ENCODE results near the gene RAB6B. TPM values are rescaled to one million over a fixed set of nuclear protein-coding genes. Genes with fewer than 3 reads are reported as not detected.

RAB6B gene
- total RNA-seq, 1 experiment from 2014 or later, result 18.0 TPM

DNA sequence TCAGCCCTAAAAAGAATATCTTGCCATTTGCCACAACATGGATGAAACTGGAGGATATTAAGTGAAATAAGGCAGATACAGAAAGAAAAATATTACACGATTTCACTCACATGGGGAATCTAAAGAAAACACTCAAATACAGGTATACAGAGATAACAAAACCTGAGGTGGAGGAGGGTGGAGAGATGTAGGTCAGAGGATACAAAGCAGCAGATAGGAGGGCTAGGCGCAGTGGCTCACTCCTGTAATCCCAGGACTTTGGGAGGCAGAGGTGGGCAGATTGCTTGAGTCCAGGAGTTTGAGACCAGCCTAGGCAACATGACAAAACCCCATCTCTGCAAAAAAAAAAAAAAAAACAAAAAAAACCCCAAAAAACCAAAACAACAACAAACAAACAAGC lies 113.2 kb downstream of the RAB6B start:
- H3K36me3 Mint-ChIP-seq, result peaks cover 4% of the 10 kb centered on the region
- DNase-seq (ENCODE audit: low spot score) (no peak), ATAC-seq (no peak)
- ChIA-PET CTCF (no interaction called here), POLR2A (no interaction called here)
- H3K4me3 Mint-ChIP-seq, result no peak overlapping the region
- TF ChIP-seq, protein P1, sequence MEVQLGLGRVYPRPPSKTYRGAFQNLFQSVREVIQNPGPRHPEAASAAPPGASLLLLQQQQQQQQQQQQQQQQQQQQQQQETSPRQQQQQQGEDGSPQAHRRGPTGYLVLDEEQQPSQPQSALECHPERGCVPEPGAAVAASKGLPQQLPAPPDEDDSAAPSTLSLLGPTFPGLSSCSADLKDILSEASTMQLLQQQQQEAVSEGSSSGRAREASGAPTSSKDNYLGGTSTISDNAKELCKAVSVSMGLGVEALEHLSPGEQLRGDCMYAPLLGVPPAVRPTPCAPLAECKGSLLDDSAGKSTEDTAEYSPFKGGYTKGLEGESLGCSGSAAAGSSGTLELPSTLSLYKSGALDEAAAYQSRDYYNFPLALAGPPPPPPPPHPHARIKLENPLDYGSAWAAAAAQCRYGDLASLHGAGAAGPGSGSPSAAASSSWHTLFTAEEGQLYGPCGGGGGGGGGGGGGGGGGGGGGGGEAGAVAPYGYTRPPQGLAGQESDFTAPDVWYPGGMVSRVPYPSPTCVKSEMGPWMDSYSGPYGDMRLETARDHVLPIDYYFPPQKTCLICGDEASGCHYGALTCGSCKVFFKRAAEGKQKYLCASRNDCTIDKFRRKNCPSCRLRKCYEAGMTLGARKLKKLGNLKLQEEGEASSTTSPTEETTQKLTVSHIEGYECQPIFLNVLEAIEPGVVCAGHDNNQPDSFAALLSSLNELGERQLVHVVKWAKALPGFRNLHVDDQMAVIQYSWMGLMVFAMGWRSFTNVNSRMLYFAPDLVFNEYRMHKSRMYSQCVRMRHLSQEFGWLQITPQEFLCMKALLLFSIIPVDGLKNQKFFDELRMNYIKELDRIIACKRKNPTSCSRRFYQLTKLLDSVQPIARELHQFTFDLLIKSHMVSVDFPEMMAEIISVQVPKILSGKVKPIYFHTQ (CRISPR knock-in tag; IDR thresholded peaks at IDR 0.05), result no peak
- TF ChIP-seq NR3C1 (CRISPR knock-in tag; conservative IDR thresholded peaks at IDR 0.05; ENCODE audit: low read depth) (no peak), CREM (CRISPR knock-in tag; IDR thresholded peaks at IDR 0.05) (no peak), ZNF219 (CRISPR knock-in tag; IDR thresholded peaks at IDR 0.05; ENCODE audit: borderline replicate concordance) (no peak), SOX15 (CRISPR knock-in tag; IDR thresholded peaks at IDR 0.05) (no peak), NR2C2 (CRISPR knock-in tag; IDR thresholded peaks at IDR 0.05) (no peak), JUN (CRISPR knock-in tag; IDR thresholded peaks at IDR 0.05) (no peak), FOXK1 (CRISPR knock-in tag; IDR thresholded peaks at IDR 0.05) (no peak), CREB1 (CRISPR knock-in tag; IDR thresholded peaks at IDR 0.05) (no peak), ATF1 (CRISPR knock-in tag; IDR thresholded peaks at IDR 0.05) (no peak), SP1 (CRISPR knock-in tag; conservative IDR thresholded peaks at IDR 0.05) (no peak), NFE2L1 (CRISPR knock-in tag; IDR thresholded peaks at IDR 0.05) (no peak), IRF2 (CRISPR knock-in tag; IDR thresholded peaks at IDR 0.05; ENCODE audit: borderline replicate concordance, low read depth) (no peak), HMGA2 (CRISPR knock-in tag; IDR thresholded peaks at IDR 0.05) (no peak), RORB (CRISPR knock-in tag; IDR thresholded peaks at IDR 0.05) (no peak), TCF7 (CRISPR knock-in tag; IDR thresholded peaks at IDR 0.05; ENCODE audit: low read depth) (no peak)
- TF ChIP-seq, protein P2, sequence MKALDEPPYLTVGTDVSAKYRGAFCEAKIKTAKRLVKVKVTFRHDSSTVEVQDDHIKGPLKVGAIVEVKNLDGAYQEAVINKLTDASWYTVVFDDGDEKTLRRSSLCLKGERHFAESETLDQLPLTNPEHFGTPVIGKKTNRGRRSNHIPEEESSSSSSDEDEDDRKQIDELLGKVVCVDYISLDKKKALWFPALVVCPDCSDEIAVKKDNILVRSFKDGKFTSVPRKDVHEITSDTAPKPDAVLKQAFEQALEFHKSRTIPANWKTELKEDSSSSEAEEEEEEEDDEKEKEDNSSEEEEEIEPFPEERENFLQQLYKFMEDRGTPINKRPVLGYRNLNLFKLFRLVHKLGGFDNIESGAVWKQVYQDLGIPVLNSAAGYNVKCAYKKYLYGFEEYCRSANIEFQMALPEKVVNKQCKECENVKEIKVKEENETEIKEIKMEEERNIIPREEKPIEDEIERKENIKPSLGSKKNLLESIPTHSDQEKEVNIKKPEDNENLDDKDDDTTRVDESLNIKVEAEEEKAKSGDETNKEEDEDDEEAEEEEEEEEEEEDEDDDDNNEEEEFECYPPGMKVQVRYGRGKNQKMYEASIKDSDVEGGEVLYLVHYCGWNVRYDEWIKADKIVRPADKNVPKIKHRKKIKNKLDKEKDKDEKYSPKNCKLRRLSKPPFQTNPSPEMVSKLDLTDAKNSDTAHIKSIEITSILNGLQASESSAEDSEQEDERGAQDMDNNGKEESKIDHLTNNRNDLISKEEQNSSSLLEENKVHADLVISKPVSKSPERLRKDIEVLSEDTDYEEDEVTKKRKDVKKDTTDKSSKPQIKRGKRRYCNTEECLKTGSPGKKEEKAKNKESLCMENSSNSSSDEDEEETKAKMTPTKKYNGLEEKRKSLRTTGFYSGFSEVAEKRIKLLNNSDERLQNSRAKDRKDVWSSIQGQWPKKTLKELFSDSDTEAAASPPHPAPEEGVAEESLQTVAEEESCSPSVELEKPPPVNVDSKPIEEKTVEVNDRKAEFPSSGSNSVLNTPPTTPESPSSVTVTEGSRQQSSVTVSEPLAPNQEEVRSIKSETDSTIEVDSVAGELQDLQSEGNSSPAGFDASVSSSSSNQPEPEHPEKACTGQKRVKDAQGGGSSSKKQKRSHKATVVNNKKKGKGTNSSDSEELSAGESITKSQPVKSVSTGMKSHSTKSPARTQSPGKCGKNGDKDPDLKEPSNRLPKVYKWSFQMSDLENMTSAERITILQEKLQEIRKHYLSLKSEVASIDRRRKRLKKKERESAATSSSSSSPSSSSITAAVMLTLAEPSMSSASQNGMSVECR (CRISPR knock-in tag; IDR thresholded peaks at IDR 0.05; ENCODE audit: borderline replicate concordance), result no peak
- TF ChIP-seq, protein P3, sequence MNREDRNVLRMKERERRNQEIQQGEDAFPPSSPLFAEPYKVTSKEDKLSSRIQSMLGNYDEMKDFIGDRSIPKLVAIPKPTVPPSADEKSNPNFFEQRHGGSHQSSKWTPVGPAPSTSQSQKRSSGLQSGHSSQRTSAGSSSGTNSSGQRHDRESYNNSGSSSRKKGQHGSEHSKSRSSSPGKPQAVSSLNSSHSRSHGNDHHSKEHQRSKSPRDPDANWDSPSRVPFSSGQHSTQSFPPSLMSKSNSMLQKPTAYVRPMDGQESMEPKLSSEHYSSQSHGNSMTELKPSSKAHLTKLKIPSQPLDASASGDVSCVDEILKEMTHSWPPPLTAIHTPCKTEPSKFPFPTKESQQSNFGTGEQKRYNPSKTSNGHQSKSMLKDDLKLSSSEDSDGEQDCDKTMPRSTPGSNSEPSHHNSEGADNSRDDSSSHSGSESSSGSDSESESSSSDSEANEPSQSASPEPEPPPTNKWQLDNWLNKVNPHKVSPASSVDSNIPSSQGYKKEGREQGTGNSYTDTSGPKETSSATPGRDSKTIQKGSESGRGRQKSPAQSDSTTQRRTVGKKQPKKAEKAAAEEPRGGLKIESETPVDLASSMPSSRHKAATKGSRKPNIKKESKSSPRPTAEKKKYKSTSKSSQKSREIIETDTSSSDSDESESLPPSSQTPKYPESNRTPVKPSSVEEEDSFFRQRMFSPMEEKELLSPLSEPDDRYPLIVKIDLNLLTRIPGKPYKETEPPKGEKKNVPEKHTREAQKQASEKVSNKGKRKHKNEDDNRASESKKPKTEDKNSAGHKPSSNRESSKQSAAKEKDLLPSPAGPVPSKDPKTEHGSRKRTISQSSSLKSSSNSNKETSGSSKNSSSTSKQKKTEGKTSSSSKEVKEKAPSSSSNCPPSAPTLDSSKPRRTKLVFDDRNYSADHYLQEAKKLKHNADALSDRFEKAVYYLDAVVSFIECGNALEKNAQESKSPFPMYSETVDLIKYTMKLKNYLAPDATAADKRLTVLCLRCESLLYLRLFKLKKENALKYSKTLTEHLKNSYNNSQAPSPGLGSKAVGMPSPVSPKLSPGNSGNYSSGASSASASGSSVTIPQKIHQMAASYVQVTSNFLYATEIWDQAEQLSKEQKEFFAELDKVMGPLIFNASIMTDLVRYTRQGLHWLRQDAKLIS (CRISPR knock-in tag; IDR thresholded peaks at IDR 0.05; ENCODE audit: borderline replicate concordance), result no peak
- TF ChIP-seq, protein P4, sequence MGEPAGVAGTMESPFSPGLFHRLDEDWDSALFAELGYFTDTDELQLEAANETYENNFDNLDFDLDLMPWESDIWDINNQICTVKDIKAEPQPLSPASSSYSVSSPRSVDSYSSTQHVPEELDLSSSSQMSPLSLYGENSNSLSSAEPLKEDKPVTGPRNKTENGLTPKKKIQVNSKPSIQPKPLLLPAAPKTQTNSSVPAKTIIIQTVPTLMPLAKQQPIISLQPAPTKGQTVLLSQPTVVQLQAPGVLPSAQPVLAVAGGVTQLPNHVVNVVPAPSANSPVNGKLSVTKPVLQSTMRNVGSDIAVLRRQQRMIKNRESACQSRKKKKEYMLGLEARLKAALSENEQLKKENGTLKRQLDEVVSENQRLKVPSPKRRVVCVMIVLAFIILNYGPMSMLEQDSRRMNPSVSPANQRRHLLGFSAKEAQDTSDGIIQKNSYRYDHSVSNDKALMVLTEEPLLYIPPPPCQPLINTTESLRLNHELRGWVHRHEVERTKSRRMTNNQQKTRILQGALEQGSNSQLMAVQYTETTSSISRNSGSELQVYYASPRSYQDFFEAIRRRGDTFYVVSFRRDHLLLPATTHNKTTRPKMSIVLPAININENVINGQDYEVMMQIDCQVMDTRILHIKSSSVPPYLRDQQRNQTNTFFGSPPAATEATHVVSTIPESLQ (CRISPR knock-in tag; IDR thresholded peaks at IDR 0.05), result no peak
- TF ChIP-seq, protein P5, sequence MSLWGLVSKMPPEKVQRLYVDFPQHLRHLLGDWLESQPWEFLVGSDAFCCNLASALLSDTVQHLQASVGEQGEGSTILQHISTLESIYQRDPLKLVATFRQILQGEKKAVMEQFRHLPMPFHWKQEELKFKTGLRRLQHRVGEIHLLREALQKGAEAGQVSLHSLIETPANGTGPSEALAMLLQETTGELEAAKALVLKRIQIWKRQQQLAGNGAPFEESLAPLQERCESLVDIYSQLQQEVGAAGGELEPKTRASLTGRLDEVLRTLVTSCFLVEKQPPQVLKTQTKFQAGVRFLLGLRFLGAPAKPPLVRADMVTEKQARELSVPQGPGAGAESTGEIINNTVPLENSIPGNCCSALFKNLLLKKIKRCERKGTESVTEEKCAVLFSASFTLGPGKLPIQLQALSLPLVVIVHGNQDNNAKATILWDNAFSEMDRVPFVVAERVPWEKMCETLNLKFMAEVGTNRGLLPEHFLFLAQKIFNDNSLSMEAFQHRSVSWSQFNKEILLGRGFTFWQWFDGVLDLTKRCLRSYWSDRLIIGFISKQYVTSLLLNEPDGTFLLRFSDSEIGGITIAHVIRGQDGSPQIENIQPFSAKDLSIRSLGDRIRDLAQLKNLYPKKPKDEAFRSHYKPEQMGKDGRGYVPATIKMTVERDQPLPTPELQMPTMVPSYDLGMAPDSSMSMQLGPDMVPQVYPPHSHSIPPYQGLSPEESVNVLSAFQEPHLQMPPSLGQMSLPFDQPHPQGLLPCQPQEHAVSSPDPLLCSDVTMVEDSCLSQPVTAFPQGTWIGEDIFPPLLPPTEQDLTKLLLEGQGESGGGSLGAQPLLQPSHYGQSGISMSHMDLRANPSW (CRISPR knock-in tag; conservative IDR thresholded peaks at IDR 0.05; ENCODE audit: low read depth), result no peak
- H3K4me1 Mint-ChIP-seq, result peaks cover 11% of the 10 kb centered on the region
- no peak overlapping the region for H3K27ac Mint-ChIP-seq
- H3K9me3 Mint-ChIP-seq, result peaks cover 18% of the 10 kb centered on the region
- H3K27me3 Mint-ChIP-seq (ENCODE audit: low read depth), result no peaks in the 10 kb centered on the region
